Esophagus (tissue), 2 donors: ENCODE measurements around the gene VPS11. TPM values are rescaled to one million over a fixed set of nuclear protein-coding genes. Genes with fewer than 3 reads are reported as not detected.

ENCODE experiments used
- H3K27ac ChIP-seq, 2 donors: one replicate each; pipeline ENCODE4 v1.5.1; 2013; ENCODE audit warnings: low read depth in 2 of 2, mild to moderate bottlenecking in 2 of 2, inconsistent platforms in 1 of 2, low read length in 1 of 2, moderate library complexity in 1 of 2
- H3K27me3 ChIP-seq, 2 donors: one replicate each; pipeline ENCODE4 v1.6.1; 2013; ENCODE audit warnings: low read length in 2 of 2, control low read depth in 1 of 2, mild to moderate bottlenecking in 1 of 2; ENCODE audit not compliant: insufficient read depth in 2 of 2, control insufficient read depth in 1 of 2
- H3K36me3 ChIP-seq, 2 donors: one replicate each; pipeline ENCODE4 v1.6.1; 2013; ENCODE audit warnings: low read length in 1 of 2; ENCODE audit not compliant: control insufficient read depth in 2 of 2, insufficient read depth in 2 of 2
- H3K4me1 ChIP-seq, 2 donors: one replicate each; pipeline ENCODE4 v1.6.1; 2013; ENCODE audit warnings: low read length in 1 of 2; ENCODE audit not compliant: control insufficient read depth in 2 of 2, insufficient read depth in 2 of 2
- H3K4me3 ChIP-seq, 2 donors: one replicate each; pipeline ENCODE4 v1.5.1; 2013; ENCODE audit warnings: low read length in 2 of 2, mild to moderate bottlenecking in 2 of 2, low read depth in 1 of 2, moderate library complexity in 1 of 2
- H3K9me3 ChIP-seq, 2 donors: one replicate each; pipeline ENCODE4 v1.6.1; 2013; ENCODE audit warnings: mild to moderate bottlenecking in 2 of 2, low read depth in 1 of 2, low read length in 1 of 2, moderate library complexity in 1 of 2; ENCODE audit not compliant: control insufficient read depth in 2 of 2, insufficient read depth in 1 of 2
- WGBS, 2 donors: extraction: QIAGEN DNeasy Blood & Tissue Kit; methylation state at CpG; one replicate each; pipeline ENCODE4 v1.1.7; 2013; 5-methylcytosine and 5-hydroxymethylcytosine counted together
- polyA plus RNA-seq, 2 donors: library from polyadenylated mRNA; stranded (reverse); fragments of 200-250 nt; gene quantifications; one replicate each; pipeline ENCODE4 v1.2.3, GENCODE V29; 2013
- donor health status: healthy with polysubstance abuse.
- donor health status: Bipolar disorder and iron deficiency.

The VPS11 gene
- polyA plus RNA-seq, 2 donors: 22.4 to 29.0 TPM

GRCh38 chr11:119125821-119126220 is 58.2 kb downstream of the VPS11 start:
- 78 to 90% methylated on average over 6 of the region's 6 CpGs for WGBS, 2 donors

GRCh38 chr11:119126675-119127268 is 59.2 kb downstream of the VPS11 start:
- no peak overlapping the region for H3K4me3 ChIP-seq
- H3K27ac ChIP-seq: no peak overlapping the region
- peaks cover 1 to 16% of the 10 kb centered on the region in 2 donors for H3K36me3 ChIP-seq
- no peaks in the 10 kb centered on the region for H3K27me3 ChIP-seq
- H3K4me1 ChIP-seq: peaks cover 0 to 2% of the 10 kb centered on the region in 2 donors
- no peaks in the 10 kb centered on the region for H3K9me3 ChIP-seq
- WGBS, 2 donors: 54 to 55% methylated on average over 5 of the region's 5 CpGs

More at GRCh38 chr11:119125821-119126220, 58.2 kb downstream of the VPS11 start:
- no peaks in the 10 kb centered on the region for H3K9me3 ChIP-seq
- H3K27ac ChIP-seq: no peak overlapping the region
- H3K36me3 ChIP-seq: peaks cover 0 to 9% of the 10 kb centered on the region in 2 donors
- H3K27me3 ChIP-seq: no peaks in the 10 kb centered on the region
- no peak overlapping the region for H3K4me3 ChIP-seq
- H3K4me1 ChIP-seq: peaks cover 0 to 2% of the 10 kb centered on the region in 2 donors

- H3K9me3 ChIP-seq: no peaks in the 10 kb centered on the region
- no peaks in the 10 kb centered on the region for H3K27me3 ChIP-seq
- H3K27ac ChIP-seq: no peak overlapping the region
- peaks cover 18 to 34% of the 10 kb centered on the region in 2 donors for H3K36me3 ChIP-seq
- H3K4me1 ChIP-seq: no peaks in the 10 kb centered on the region
- WGBS, 2 donors: 74 to 78% methylated on average over 3 of the region's 3 CpGs
- H3K4me3 ChIP-seq: no peak overlapping the region
Observed at GRCh38 chr11:119130662-119131061, 63.0 kb downstream of the VPS11 start.

Other genes starting within 250 kb of the VPS11 start
- under 1 TPM; 0.11 to 0.18 TPM for gene CXCR5, start 183.9 kb upstream of the VPS11 start, polyA plus RNA-seq
- gene BCL9L, start 141.9 kb upstream of the VPS11 start, polyA plus RNA-seq: 10 to 100 TPM in 1 of 2 donors, 1 to 10 TPM in 1; 8.5 to 30.4 TPM
- gene UPK2, start 111.5 kb upstream of the VPS11 start, polyA plus RNA-seq: 10 to 100 TPM in 1 of 2 donors, 1 to 10 TPM in 1; 1.1 to 11.2 TPM
- gene FOXR1, start 96.1 kb upstream of the VPS11 start, polyA plus RNA-seq: not detected
- gene CENATAC, start 69.7 kb upstream of the VPS11 start, polyA plus RNA-seq: 10 to 100 TPM; 18.2 to 52.1 TPM
- gene RPS25, start 49.5 kb upstream of the VPS11 start, polyA plus RNA-seq: 1,000 to 10,000 TPM; 1,420 to 2,000 TPM
- gene TRAPPC4, start 49.1 kb upstream of the VPS11 start, polyA plus RNA-seq: 10 to 100 TPM; 11.7 to 32.5 TPM
- gene SLC37A4, start 36.9 kb upstream of the VPS11 start, polyA plus RNA-seq: 1 to 10 TPM; 7.3 to 9.3 TPM
- 10 to 100 TPM; 32.9 to 39.1 TPM for gene HYOU1, start 10.6 kb upstream of the VPS11 start, polyA plus RNA-seq
- gene HMBS, start 17.1 kb downstream of the VPS11 start, polyA plus RNA-seq: 10 to 100 TPM; 18.0 to 24.2 TPM
- gene DPAGT1, start 34.0 kb downstream of the VPS11 start, polyA plus RNA-seq: 10 to 100 TPM; 16.5 to 21.5 TPM
- gene C2CD2L, start 39.5 kb downstream of the VPS11 start, polyA plus RNA-seq: 10 to 100 TPM in 1 of 2 donors, 1 to 10 TPM in 1; 8.4 to 13.1 TPM
- 10 to 100 TPM in 1 of 2 donors, 1 to 10 TPM in 1; 9.1 to 16.0 TPM for gene HINFP, start 53.8 kb downstream of the VPS11 start, polyA plus RNA-seq
- gene ABCG4, start 81.2 kb downstream of the VPS11 start, polyA plus RNA-seq: under 1 TPM; 0.21 to 0.81 TPM
- 10 to 100 TPM; 24.9 to 38.8 TPM for gene NLRX1, start 100.9 kb downstream of the VPS11 start, polyA plus RNA-seq
- under 1 TPM; 0.05 to 0.41 TPM for gene NHERF4, start 117.7 kb downstream of the VPS11 start, polyA plus RNA-seq
- gene CBL, start 138.5 kb downstream of the VPS11 start, polyA plus RNA-seq: 1 to 10 TPM; 3.0 to 6.2 TPM
- 10 to 100 TPM; 10.3 to 34.4 TPM for gene MCAM, start 249.3 kb downstream of the VPS11 start, polyA plus RNA-seq